ENCODE measurements around the gene ZNF862. TPM values are rescaled to one million over a fixed set of nuclear protein-coding genes. Genes with fewer than 3 reads are reported as not detected.

ZNF862 gene
- total and polyA plus RNA-seq, 12 donors = 3.9 to 13.3 (median 10.2) TPM

GRCh38 chr7:149791411-149792219 is 46.6 kb upstream of the ZNF862 start:
- peaks cover 0 to 18% (median 11%) of the 10 kb centered on the region in 9 donors for H3K4me1 ChIP-seq
- H3K4me3 ChIP-seq = no peak overlapping the region
- no peak overlapping the region for H3K27ac ChIP-seq
- WGBS, 2 donors = 95 to 98% methylated on average over 21 of the region's 21 CpGs
- intact Hi-C loops (cut with DNase I) = no loop called here
- no peak for TF ChIP-seq CTCF (IDR thresholded peaks at IDR 0.05)
- no peak for DNase-seq
- no peaks in the 10 kb centered on the region for H3K36me3 ChIP-seq
- peaks cover 0 to 53% (median 45%) of the 10 kb centered on the region in 7 donors for H3K27me3 ChIP-seq
- H3K9me3 ChIP-seq = no peaks in the 10 kb centered on the region
- ATAC-seq = no peak

GRCh38 chr7:149792220-149792595 is 46.0 kb upstream of the ZNF862 start:
- no peak overlapping the region for H3K27ac ChIP-seq
- H3K36me3 ChIP-seq = no peaks in the 10 kb centered on the region
- H3K4me1 ChIP-seq = peaks cover 0 to 15% (median 9%) of the 10 kb centered on the region in 9 donors
- intact Hi-C loops (cut with DNase I) = no loop called here
- no peaks in the 10 kb centered on the region for H3K9me3 ChIP-seq
- peaks cover 0 to 53% (median 45%) of the 10 kb centered on the region in 7 donors for H3K27me3 ChIP-seq
- ATAC-seq (no peak), DNase-seq (no peak)
- H3K4me3 ChIP-seq = no peak overlapping the region
- TF ChIP-seq CTCF (IDR thresholded peaks at IDR 0.05) = no peak
- 93 to 94% methylated on average over 14 to 15 of the region's 15 CpGs for WGBS, 2 donors

- 85 to 86% methylated on average over 10 of the region's 10 CpGs for WGBS, 2 donors
- H3K9me3 ChIP-seq = no peaks in the 10 kb centered on the region
- no peak overlapping the region for H3K27ac ChIP-seq
- no peak overlapping the region for H3K4me3 ChIP-seq
- ATAC-seq = no peak
- peaks cover 0 to 6% (median 0%) of the 10 kb centered on the region in 9 donors for H3K4me1 ChIP-seq
- peaks cover 0 to 43% (median 37%) of the 10 kb centered on the region in 7 donors for H3K27me3 ChIP-seq
- TF ChIP-seq CTCF (IDR thresholded peaks at IDR 0.05) = no peak
- DNase-seq = no peak
- intact Hi-C loops (cut with DNase I) = no loop called here
- H3K36me3 ChIP-seq = no peaks in the 10 kb centered on the region
Observed at GRCh38 chr7:149793261-149793660, 44.9 kb upstream of the ZNF862 start.

- peaks cover 0 to 5% (median 0%) of the 10 kb centered on the region in 9 donors for H3K4me1 ChIP-seq
- DNase-seq (no peak), ATAC-seq (no peak)
- no peak overlapping the region for H3K27ac ChIP-seq
- no peaks in the 10 kb centered on the region for H3K9me3 ChIP-seq
- peaks cover 0 to 30% (median 24%) of the 10 kb centered on the region in 7 donors for H3K27me3 ChIP-seq
- intact Hi-C loops (cut with DNase I) = no loop called here
- no peaks in the 10 kb centered on the region for H3K36me3 ChIP-seq
- WGBS, 2 donors = 48 to 54% methylated on average over 6 of the region's 6 CpGs
- H3K4me3 ChIP-seq = no peak overlapping the region
- TF ChIP-seq CTCF (IDR thresholded peaks at IDR 0.05) = no peak
Observed at GRCh38 chr7:149794661-149795060, 43.5 kb upstream of the ZNF862 start.
